ENCODE results near the gene GDPD5. TPM values are rescaled to one million over a fixed set of nuclear protein-coding genes. Genes with fewer than 3 reads are reported as not detected.
A peak's percentile ranks its signal among the peaks of the same experiment; 100 is the strongest.

GDPD5 gene
- total and polyA plus RNA-seq, 9 of the 15 experiments (the other 6 are each of a cell fraction or from before 2014, with no cell fraction given): 0.32 to 27.3 (median 8.0) TPM

DNA sequence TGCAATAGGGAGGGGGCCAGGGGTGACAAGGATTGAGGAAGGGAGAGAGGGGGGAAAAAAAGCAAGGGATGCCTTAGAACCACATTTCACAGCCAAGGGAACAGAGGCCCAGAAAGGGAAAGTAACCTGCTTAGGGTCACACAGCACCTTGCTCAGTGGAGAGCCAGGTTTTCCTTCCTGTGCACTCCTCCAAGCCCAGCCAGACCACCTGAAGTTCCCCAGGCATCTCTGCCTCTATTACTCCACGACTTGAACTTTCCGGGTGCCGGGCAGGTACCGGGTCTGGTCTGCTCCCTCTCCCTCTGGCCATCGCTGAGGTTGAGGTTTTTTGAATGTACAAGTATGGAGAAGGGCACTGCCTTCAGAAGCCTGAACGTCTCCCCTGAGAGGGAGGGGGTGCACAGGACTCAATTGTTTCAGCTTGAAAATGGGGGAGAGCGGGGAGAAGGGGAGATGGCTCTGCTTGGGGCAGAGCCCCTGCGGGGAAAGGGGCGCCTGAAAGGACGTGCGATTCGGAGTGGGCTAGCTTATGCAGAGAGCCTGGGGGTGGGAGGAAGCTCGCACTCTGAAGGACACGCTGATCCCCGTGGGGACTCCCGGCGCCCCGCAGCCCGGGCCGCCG lies 35.8 kb upstream of the GDPD5 start (continued):
- no peak for TF ChIP-seq ZFP30 (CRISPR knock-in tag; IDR thresholded peaks at IDR 0.05; ENCODE audit: borderline replicate concordance)
- TF ChIP-seq ZBTB5 (IDR thresholded peaks at IDR 0.05): no peak
- peak; percentile 36 for TF ChIP-seq NCOA4 (IDR thresholded peaks at IDR 0.05; ENCODE audit: partially characterized antibody)
- no peak for TF ChIP-seq NCOA6 (IDR thresholded peaks at IDR 0.05)
- TF ChIP-seq ZNF740 (CRISPR knock-in tag; IDR thresholded peaks at IDR 0.05): 0 out of 2 replicates have a peak, but pooled peaks have one; percentile 49
- no peak for TF ChIP-seq ZNF740 (tag; IDR thresholded peaks at IDR 0.05)
- TF ChIP-seq ZNF41 (CRISPR knock-in tag; conservative IDR thresholded peaks at IDR 0.05): no peak
- TF ChIP-seq MEF2A (IDR thresholded peaks at IDR 0.05; ENCODE audit: control insufficient read depth, low read depth, low read length): no peak
- TF ChIP-seq ZNF444 (CRISPR knock-in tag; IDR thresholded peaks at IDR 0.05): no peak
- no peak for TF ChIP-seq XRCC3 (IDR thresholded peaks at IDR 0.05)
- TF ChIP-seq TCFL5 (CRISPR knock-in tag; conservative IDR thresholded peaks at IDR 0.05): no peak
- peak; percentile 63 for TF ChIP-seq CHD4 (IDR thresholded peaks at IDR 0.05; ENCODE audit: insufficient read depth, insufficient replicate concordance, low read depth, low read length, poor library complexity, severe bottlenecking)
- no peak for TF ChIP-seq ARNT (IDR thresholded peaks at IDR 0.05)
- no peak for TF ChIP-seq IFI16 (CRISPR knock-in tag; IDR thresholded peaks at IDR 0.05)
- TF ChIP-seq HDAC2 (IDR thresholded peaks at IDR 0.05): peak; percentile 79; the same call in 1 of the 2 replicates
- peak in 1 of 2 experiments; percentile 63; a peak in 2 of 4 replicates for TF ChIP-seq RCOR1 (IDR thresholded peaks at IDR 0.05; ENCODE audit: borderline replicate concordance in 1 of 2, low read depth in 2 of 2, low read length in 2 of 2)
- TF ChIP-seq PPARD (CRISPR knock-in tag; IDR thresholded peaks at IDR 0.05): no peak
- TF ChIP-seq ZNF431 (CRISPR knock-in tag; IDR thresholded peaks at IDR 0.05): no peak
- TF ChIP-seq FOXJ3 (CRISPR knock-in tag; IDR thresholded peaks at IDR 0.05): no peak
